Measurements from ENCODE around the gene ROR2.

DNA sequence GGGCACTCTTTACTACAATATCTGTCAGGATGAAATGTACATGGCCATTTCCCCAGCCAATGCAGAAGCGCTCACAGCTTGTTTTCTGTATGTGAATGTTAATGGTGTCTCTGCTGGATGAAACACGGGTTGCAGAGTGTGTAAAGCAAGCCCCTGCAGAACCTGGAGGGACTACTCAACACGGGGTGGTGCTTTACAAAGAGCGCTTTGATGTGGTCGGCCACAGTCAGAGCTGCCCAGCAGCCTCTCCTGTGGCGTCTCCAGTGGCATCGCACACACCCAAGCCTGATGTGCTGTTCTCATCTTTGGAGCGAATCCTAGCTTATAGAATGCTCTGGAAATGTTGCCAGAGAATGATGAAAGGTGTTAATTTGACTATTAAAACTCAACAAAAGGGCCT, 363.7 kb downstream of the ROR2 start:
- TF ChIP-seq, protein P1, sequence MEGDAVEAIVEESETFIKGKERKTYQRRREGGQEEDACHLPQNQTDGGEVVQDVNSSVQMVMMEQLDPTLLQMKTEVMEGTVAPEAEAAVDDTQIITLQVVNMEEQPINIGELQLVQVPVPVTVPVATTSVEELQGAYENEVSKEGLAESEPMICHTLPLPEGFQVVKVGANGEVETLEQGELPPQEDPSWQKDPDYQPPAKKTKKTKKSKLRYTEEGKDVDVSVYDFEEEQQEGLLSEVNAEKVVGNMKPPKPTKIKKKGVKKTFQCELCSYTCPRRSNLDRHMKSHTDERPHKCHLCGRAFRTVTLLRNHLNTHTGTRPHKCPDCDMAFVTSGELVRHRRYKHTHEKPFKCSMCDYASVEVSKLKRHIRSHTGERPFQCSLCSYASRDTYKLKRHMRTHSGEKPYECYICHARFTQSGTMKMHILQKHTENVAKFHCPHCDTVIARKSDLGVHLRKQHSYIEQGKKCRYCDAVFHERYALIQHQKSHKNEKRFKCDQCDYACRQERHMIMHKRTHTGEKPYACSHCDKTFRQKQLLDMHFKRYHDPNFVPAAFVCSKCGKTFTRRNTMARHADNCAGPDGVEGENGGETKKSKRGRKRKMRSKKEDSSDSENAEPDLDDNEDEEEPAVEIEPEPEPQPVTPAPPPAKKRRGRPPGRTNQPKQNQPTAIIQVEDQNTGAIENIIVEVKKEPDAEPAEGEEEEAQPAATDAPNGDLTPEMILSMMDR (IDR thresholded peaks at IDR 0.05): no peak
- TF ChIP-seq POLR2AphosphoS5 (IDR thresholded peaks at IDR 0.05) (no peak), POLR2A (IDR thresholded peaks at IDR 0.05) (no peak)
